Suprapubic skin (tissue), 4 donors: Measurements from ENCODE around the gene GPR50.

Experiments used
- EP300 ChIP-seq: sonication (generic); formaldehyde crosslinking; IDR thresholded peaks from one replicate; pipeline ENCODE4 v1.6.1; 2017; ENCODE audit warnings: antibody characterized with exemption
- POLR2AphosphoS5 ChIP-seq, 3 donors: sonication (generic); formaldehyde crosslinking; IDR thresholded peaks; one replicate each; pipeline ENCODE4 v1.6.1; 2017; ENCODE audit warnings: antibody characterized with exemption in 3 of 3
- TF ChIP-seq, protein P1 (sequence below), 2 donors: fragments of 200-600 bp in 1 of 2; fragments of 450-650 bp in 1 of 2; sonication (generic) in 1 of 2; IDR thresholded peaks; one replicate each; pipeline ENCODE4 v1.5.1; 2016 to 2019; ENCODE audit warnings: antibody characterized with exemption in 2 of 2, mild to moderate bottlenecking in 1 of 2, moderate library complexity in 1 of 2

DNA sequence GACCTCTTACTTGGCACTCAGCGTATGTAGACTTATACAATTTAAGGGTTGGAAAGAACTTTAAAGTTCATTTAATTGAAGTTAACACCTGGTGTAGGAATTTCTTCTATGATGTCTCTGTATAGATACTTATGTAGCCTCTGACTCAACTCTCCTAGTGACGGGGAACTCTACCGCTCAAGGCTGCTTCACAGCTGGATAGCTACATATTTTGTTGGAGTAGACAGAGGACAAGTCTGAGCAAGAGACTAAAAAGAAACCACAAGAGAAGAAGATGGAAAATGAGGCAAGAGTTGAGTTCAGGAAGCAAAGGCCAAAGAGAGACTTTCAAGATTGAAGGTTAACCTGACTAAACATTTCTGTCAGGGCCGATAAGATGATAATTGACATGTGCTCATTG is 52.6 kb downstream of the GPR50 start:
- TF ChIP-seq POLR2AphosphoS5 (IDR thresholded peaks at IDR 0.05) (no peak), EP300 (no peak)
- TF ChIP-seq, protein P1, sequence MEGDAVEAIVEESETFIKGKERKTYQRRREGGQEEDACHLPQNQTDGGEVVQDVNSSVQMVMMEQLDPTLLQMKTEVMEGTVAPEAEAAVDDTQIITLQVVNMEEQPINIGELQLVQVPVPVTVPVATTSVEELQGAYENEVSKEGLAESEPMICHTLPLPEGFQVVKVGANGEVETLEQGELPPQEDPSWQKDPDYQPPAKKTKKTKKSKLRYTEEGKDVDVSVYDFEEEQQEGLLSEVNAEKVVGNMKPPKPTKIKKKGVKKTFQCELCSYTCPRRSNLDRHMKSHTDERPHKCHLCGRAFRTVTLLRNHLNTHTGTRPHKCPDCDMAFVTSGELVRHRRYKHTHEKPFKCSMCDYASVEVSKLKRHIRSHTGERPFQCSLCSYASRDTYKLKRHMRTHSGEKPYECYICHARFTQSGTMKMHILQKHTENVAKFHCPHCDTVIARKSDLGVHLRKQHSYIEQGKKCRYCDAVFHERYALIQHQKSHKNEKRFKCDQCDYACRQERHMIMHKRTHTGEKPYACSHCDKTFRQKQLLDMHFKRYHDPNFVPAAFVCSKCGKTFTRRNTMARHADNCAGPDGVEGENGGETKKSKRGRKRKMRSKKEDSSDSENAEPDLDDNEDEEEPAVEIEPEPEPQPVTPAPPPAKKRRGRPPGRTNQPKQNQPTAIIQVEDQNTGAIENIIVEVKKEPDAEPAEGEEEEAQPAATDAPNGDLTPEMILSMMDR (IDR thresholded peaks at IDR 0.05) = no peak
